T-helper 22 cell (primary cell): ENCODE results near the gene CDH4.

Experiments used
- DNase-seq: peaks from one replicate; pipeline ENCODE4 v3.0.0-alpha.2; 2020; ENCODE audit warnings: low read depth

The CDH4 gene

GRCh38 chr20:61861858-61862257, 609.8 kb downstream of the CDH4 start:
- DNase-seq: no peak

GRCh38 chr20:61862881-61863280, 610.8 kb downstream of the CDH4 start:
- no peak for DNase-seq

DNA sequence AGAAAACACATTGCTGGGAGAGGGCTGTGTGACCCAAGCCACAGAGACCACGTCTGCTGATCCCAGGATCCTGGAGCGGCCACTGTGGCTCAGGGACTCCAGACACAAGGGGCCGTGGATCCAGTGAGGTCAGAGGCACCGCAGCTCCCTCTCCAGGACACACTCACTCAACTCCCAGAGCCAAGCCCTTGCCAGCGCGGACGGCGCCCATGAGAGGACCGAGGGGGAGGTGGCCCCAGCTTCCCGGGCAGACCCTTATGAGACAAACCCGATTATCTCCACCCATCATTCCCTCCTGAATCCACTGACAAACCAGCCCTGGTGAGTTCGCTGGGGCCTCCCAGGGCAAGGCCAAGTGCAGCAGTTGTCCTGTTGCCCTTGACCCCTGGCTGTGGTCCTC, 612.4 kb downstream of the CDH4 start:
- no peak for DNase-seq

DNA sequence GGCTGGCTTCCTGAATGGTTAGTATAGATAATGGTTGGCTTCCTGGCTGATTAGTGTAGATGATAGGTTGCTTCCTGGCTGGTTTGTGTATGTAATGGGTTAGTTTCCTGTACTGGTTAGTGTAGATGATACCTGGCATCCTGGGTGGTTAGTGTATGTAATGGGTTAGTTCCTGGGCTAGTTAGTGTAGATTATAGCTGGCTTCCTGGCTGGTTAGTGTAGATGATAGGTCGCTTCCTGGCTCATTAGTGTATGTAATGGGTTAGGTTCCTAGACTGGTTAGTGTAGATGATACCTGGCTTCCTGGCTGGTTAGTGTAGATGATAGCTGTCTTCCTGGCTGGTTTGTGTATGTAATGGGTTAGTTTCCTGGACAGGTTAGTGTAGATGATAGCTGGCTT, 613.3 kb downstream of the CDH4 start:
- no peak for DNase-seq

GRCh38 chr20:61866165-61866564, 614.1 kb downstream of the CDH4 start:
- DNase-seq: no peak

- no peak for DNase-seq
These were observed 615.9 kb downstream of the CDH4 start for GRCh38 chr20:61868006-61868405.

GRCh38 chr20:61868466-61869090, 616.5 kb downstream of the CDH4 start:
- DNase-seq: no peak

DNA sequence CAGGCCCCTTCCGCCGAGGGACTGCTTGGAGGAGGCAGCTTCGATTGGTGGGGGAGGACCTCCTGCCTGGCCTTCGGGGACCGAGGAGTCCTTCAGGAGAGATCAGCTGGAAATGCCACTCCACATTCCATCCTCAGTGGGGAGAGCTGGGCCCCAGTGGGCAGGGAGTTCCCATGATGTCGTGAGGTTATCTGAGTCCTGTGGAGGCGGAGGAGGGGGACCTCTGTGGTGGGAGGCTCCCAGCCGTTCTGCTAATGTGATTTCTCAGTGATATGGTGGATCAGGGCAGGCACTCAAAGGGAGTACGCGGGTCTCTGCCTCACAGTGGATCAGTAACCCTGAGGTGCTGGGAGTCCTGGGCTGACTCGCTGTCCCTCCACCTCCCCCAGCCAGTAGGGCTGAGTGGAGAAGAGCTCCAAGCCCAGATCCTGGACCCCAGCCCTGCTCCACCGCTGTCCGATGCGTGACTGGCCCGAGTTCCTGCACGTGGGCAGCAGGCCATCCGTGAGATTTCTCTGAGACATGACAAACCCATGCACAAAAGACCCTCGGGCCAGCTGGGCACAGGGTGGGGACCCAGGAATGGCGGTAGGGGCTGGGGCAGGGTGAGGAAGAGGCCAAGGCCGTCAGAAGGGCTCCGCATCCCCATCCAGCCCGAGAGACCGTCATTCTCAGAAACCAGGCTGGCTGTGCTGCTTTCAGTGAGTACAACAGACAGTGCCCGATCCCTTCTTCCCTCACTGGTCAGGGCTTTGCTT, 617.9 kb downstream of the CDH4 start:
- DNase-seq: no peak

DNA sequence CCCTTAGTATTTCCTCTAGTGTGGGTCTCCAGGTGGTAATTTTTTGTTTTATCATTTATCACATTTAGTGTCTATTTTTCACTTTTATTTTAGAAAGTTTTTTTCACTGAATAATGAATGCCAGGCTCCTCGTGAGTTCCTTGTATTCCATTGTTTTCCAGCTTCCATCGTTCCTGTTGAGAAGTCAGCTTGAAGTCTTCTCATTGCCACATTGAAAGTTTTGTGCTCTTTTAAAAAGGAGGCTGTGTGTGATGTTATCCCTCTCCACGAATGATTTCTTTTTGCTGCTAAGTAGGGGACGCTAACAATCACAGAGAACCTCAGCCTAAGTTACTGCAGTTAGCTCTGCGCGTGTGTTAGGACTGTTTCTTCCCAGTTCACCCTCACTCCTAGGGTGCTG, 619.1 kb downstream of the CDH4 start:
- no peak for DNase-seq

- no peak for DNase-seq
These were observed 619.9 kb downstream of the CDH4 start for GRCh38 chr20:61871913-61872312.

DNA sequence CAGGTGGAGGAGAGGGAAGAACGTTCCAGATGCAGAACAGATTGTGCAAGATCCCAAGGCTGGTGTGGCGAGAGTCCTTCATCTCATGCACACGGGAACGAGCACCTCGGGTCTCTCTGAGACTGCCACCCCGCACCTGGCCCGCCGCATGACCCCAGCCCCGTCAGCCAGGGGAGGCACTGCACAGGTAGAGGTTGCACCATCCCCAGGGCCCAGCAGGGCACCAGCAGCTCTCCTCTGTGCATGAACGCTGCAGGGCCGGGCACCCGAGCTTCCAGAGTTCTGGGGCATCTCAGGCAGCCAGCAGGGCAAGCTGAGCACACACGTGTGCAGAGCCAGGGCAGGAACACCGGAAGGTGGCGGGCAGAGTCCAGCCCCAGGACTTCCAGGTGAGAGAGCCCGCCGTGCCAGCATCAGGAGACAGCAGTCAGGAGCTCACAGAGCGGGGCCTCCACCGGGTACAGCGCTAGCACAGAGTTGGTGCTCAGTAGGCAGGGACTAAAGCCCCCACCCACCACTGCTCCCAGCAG, 620.4 kb downstream of the CDH4 start:
- DNase-seq: no peak

DNA sequence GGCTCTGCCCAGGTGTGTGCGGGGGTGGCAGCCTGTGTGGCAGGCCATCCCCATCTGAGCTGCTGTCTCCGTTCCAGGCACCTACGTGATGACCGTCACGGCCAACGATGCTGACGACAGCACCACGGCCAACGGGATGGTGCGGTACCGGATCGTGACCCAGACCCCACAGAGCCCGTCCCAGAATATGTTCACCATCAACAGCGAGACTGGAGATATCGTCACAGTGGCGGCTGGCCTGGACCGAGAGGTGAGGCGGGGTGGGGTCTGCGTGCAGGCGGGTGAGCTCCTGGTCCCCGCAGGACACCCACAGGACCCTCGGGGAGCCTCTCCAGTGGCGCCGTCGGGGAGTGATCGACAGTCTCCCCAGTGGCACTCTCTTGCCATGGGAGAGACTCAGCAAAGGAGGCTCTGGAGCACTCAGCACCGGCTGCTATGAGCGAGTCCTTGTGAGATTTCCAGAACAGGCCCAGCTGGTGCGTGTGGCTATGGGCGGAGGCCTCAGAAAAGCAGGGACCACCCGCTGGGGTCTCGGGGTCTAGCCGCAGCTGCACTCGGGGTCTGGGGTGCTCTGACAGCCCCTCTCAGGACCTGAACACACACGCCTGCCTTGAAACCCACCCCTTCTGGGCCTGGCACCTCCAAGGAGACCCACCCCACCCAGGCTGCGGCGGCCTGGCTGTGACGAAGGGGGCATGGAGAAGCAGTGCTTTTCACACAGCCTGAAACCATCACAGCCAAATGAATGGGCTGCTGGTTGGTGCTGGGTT, 621.8 kb downstream of the CDH4 start:
- no peak for DNase-seq

DNA sequence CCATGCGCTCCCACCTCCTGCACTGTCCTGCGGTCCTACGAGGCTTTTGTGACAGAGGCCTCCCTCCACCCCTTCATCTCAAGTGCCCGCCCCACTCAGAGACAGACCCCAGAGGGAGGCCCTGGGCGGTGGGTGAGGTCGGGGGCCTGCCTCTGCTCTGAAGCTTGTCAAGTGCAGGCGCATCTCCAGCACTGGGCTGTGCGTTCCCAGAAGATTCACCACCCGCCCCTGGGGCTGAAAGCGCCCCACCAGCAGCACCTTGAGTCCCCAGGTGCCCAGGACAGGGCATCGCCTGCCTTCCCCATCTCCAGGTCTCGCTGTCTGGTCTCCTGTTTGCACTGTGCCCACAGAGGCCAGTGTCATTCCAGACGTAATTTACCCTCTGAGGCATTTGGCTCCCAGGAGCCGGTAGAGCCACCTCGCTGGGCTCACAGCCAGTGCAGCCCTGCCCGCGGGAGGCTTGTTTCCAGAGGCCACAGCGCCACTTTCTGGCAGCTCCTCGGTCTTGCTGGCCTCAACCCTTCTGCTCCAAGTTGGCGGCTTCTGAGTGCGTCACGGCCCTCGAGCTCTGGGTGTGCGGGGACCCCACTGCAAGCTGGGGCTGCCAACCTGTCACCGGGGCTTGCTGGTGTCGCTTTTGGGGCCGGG, 622.5 kb downstream of the CDH4 start:
- DNase-seq: no peak

DNA sequence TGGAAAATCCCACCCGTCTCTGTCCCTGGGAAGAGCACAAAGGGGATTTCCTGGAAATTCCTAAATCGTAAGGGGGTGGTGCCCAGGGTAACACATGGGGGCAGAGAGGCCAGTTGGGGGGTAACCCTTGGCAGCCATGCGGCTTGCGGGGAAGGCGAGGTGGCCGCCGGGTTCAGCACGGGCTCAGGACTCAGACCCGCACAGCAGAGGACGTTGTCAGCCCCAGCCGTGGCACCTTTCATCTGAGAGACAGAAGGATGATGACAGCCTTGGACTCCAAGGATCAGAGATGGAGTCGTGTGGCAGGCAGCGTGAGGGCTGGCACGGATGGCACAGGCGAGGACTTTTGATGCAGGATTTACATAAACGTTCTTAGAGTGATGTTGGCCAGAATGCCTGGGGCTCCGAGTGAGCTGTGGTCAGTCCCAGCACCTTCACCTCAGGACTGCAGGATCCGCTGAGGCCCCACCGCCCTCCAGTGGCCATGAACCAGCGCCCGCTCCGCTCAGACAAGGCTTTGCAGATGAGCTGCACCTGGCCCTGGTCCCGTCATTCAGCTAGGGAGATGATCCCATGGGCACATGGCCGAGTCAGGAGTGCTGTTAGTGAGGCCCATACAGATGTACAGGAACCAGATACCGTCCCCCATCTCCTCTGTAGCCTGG, 623.3 kb downstream of the CDH4 start:
- DNase-seq: no peak

DNA sequence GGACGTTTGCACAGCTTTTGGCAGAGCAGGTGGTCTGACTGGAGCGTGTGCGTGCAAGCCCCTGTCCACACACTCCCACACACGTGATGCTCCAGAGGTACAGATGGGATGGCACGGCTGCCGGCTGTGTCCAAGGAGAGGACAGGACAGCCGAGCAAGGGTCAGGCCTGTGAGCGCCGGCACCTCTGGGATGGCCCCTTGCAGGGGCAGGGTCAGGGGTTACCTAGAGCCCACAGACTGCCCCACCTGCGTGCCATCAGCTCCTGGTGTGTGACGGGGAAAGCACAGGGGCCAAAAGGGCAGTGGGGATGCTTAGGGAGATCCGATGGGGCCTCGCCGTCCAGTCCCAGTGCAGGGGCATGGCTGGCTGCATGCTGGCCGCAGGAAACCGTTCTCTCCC, 623.9 kb downstream of the CDH4 start:
- no peak for DNase-seq

DNA sequence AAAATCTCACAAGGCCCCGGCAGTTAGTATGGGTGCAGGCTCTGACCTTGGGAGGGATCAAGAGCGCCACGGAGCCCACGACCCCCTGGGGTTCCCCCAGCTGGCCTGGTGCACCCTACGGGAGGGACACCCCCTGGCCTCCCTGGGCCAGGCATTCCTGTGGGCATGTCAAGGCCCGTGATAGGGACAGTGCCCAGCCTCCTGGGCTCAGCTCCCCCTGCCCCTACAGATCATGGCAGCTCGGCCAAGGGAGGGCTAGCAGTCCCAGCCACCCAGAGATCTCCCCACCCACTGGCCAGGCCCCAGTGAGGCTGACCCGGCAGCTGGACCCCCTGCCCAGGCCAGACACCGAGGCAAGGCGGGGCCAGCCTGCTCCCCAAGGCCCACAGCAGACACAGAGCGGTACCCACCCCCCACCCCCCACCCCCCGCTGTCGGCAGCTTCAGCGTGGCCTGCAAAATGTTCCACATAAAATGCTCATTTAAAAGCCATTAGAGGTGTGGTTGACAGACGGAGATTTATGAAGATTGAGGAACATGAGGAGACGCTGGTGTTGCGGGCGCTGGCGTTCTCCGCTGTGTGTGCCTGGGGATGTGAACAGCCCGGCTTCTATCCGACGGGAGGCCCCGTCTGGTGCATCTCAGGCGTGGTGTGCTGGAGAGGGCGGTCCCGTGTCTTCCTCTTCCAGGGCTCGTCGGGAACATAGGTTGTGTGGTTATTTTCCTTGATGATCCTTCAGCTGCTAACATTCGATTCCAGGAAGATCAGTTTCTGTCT, 625.1 kb downstream of the CDH4 start:
- DNase-seq: no peak

DNA sequence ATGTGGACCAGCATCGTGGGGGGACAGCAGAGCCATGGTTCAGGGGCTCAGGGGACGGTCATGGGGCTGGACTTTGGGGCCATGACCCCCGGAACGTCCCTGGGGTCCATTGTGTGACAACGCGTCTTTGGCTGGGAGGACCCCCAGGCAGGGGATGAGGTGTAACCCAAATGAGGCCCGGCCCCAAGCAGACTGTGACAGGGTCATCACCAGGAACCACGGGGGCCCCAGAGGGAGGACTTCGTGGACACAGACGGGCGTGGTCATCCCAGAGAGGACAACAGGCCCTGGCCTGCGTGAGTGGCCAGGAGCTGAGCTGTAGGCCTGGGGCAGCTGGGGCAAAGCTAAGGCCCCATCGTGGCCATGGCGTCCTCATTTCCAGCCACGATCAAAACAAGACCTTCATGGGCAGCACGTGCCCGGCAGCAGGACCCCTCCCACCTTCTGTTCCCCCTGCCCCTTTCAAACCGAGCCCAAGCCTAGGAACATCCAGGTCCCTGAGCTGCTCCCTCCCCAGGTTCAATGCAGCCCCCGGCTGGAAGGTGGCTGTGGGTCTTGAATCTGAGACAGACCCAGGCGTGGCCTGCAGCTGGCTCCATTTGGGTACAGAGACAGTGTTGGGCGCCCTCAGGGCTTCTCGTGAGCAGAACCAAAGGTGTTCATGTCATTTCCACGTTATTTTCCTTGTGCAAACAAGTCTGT, 625.9 kb downstream of the CDH4 start:
- no peak for DNase-seq

DNA sequence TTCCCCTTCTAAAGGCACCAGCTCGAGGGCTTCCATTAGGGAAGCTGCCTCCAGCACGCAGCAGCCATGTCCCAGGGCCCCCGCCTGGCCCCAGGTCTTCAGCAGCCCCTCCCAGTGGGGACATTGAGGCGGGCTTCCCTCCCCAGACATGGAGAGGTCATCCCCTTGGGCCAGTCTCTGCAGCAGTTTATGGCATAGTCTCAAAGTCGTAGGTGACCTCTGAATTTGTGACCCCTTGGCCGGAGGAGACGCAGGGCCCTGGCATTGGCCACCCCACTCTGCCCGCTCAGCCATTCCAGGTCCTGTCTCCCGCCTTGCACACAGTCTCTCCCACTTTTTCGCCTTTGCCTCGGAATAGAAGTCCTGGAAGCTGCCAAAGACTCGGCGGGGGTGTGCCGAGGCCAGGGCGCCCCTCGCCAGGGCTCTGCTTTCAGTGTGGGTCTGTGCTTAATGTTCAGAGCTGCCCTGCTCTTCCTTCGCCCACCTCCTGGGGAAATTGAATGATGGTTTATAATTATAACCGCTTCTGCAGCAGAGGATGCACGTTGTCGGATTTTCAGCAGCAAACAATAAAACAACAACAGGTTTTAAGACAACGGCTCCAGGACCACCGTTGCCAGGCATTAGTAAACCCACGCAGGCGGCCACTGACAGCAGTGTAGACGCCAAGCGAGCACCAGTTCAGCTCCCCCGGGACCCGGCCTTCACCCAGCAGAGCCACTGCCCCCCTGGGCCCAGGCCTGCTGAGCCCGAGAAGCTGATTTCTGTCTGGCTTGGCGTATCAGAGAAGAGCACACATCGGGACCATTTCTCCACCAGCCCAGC, 626.6 kb downstream of the CDH4 start:
- no peak for DNase-seq

DNA sequence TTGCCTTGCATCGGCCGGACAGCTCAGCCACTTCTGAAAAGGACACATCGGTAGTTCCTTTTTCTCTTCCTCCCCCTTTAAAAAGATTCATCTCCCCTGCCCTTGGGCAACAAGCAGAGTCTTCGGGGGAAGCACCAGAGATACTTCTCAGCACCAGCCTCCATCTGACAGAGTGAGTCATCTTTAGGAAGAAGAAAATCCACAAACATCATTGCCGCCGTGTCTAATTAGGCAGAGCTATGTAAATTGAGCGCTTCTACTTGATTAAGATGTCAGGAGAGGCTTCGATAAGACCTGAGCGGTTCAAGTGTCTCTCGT, 627.2 kb downstream of the CDH4 start:
- DNase-seq: no peak

DNA sequence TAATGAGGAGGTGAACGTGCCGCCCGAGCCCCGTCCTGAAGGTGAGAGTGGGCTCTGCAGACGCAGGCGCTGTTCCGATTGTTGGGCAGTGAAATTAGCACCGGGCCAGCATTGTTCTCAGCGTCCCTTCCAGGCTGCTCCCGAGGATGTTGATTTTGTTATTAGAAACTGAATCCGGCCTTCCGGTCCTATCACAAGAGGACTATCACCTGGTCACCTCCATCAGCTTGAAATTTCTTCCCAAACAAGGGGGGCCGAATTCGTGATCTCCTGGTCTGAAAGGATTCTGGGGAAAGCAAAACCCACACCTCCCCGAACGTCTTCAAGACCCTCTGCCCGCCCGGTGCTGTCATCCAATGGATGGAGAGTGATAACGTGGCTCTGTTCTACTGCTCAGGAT, 627.6 kb downstream of the CDH4 start:
- no peak for DNase-seq
